ENCODE data around the gene KIAA1586. TPM values are rescaled to one million over a fixed set of nuclear protein-coding genes. Genes with fewer than 3 reads are reported as not detected.
A peak's percentile ranks its signal among the peaks of the same experiment; 100 is the strongest.
"Not testable (repeated sequence)": the region's sequence is repeated elsewhere in the genome, so short reads cannot be mapped to it uniquely, and the experiment has no call there.

Gene KIAA1586
- total RNA-seq, 1 experiment from 2014 or later, result 21.2 TPM

DNA sequence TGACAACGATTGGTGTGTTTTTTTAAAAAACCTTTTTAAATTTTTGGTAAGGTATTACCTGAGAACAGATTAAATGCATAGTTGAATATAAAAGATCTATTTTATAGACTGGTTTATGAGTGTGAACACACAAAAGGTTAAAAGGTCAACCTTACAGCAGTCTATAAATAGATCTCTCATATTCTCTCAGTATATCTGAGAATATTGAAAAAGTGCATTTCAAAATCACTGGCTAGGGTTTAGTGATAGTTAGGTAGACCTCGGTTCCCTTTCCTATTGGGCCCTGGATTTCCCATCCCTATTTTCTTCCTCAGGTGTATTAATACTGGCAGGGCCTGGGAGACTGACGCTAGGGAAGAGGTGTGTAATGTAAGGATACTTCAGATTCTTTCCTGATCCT, 42.8 kb downstream of the KIAA1586 start:
- Histone ChIP-seq H3K4me1 (ENCODE audit: control insufficient read depth, insufficient read depth, low read length) (peaks cover 24% of the 10 kb centered on the region), H3K36me3 (ENCODE audit: control insufficient read depth, insufficient read depth, low read length) (peaks cover 11% of the 10 kb centered on the region; the same call in 1 of the 2 replicates), H3K9me3 (ENCODE audit: control insufficient read depth, insufficient read depth, low read depth, low read length) (no peaks in the 10 kb centered on the region), H3K27ac (ENCODE audit: low read length) (peak overlapping the region; percentile 82), H3K27me3 (ENCODE audit: control insufficient read depth, insufficient read depth, low read length) (no peaks in the 10 kb centered on the region), H3K4me3 (ENCODE audit: low read depth in 2 of 2, low read length in 2 of 2) (peak overlapping the region; percentile 47 to 74)
- ATAC-seq, result no peak
- intact Hi-C loops (cut with micrococcal nuclease; ENCODE audit: unreplicated experiment), result no loop called here
- no peak for DNase-seq (ENCODE audit: low read depth, low spot score)
- ChIA-PET POLR2A (interaction anchor here (0.7 to 0.8 kb wide), 2 partner anchors 11 to 22 kb away, joined by 4 to 5 read pairs; no protein-coding TSS in a partner anchor), CTCF (no interaction called here)
- no TSS peak for BruUV-seq (replicated peaks)
- TF ChIP-seq POLR2AphosphoS5 (IDR thresholded peaks at IDR 0.05; ENCODE audit: low read depth, low read length) (no peak), SIN3A (IDR thresholded peaks at IDR 0.05; ENCODE audit: borderline replicate concordance, insufficient read depth, low read depth, low read length) (no peak), TCF7L2 (IDR thresholded peaks at IDR 0.05; ENCODE audit: low read depth, low read length) (no peak)
- TF ChIP-seq, protein P1, sequence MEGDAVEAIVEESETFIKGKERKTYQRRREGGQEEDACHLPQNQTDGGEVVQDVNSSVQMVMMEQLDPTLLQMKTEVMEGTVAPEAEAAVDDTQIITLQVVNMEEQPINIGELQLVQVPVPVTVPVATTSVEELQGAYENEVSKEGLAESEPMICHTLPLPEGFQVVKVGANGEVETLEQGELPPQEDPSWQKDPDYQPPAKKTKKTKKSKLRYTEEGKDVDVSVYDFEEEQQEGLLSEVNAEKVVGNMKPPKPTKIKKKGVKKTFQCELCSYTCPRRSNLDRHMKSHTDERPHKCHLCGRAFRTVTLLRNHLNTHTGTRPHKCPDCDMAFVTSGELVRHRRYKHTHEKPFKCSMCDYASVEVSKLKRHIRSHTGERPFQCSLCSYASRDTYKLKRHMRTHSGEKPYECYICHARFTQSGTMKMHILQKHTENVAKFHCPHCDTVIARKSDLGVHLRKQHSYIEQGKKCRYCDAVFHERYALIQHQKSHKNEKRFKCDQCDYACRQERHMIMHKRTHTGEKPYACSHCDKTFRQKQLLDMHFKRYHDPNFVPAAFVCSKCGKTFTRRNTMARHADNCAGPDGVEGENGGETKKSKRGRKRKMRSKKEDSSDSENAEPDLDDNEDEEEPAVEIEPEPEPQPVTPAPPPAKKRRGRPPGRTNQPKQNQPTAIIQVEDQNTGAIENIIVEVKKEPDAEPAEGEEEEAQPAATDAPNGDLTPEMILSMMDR (IDR thresholded peaks at IDR 0.05), result no peak
- TF ChIP-seq, protein P2, sequence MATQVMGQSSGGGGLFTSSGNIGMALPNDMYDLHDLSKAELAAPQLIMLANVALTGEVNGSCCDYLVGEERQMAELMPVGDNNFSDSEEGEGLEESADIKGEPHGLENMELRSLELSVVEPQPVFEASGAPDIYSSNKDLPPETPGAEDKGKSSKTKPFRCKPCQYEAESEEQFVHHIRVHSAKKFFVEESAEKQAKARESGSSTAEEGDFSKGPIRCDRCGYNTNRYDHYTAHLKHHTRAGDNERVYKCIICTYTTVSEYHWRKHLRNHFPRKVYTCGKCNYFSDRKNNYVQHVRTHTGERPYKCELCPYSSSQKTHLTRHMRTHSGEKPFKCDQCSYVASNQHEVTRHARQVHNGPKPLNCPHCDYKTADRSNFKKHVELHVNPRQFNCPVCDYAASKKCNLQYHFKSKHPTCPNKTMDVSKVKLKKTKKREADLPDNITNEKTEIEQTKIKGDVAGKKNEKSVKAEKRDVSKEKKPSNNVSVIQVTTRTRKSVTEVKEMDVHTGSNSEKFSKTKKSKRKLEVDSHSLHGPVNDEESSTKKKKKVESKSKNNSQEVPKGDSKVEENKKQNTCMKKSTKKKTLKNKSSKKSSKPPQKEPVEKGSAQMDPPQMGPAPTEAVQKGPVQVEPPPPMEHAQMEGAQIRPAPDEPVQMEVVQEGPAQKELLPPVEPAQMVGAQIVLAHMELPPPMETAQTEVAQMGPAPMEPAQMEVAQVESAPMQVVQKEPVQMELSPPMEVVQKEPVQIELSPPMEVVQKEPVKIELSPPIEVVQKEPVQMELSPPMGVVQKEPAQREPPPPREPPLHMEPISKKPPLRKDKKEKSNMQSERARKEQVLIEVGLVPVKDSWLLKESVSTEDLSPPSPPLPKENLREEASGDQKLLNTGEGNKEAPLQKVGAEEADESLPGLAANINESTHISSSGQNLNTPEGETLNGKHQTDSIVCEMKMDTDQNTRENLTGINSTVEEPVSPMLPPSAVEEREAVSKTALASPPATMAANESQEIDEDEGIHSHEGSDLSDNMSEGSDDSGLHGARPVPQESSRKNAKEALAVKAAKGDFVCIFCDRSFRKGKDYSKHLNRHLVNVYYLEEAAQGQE (IDR thresholded peaks at IDR 0.05; ENCODE audit: insufficient read depth in 1 of 2, low read depth in 2 of 2, low read length in 1 of 2), result no peak
- in situ Hi-C loops (cut with HindIII; ENCODE audit: low pct_unique_long_range_greater_than_20kb, low sequenced_read_pairs), result no loop called here

DNA sequence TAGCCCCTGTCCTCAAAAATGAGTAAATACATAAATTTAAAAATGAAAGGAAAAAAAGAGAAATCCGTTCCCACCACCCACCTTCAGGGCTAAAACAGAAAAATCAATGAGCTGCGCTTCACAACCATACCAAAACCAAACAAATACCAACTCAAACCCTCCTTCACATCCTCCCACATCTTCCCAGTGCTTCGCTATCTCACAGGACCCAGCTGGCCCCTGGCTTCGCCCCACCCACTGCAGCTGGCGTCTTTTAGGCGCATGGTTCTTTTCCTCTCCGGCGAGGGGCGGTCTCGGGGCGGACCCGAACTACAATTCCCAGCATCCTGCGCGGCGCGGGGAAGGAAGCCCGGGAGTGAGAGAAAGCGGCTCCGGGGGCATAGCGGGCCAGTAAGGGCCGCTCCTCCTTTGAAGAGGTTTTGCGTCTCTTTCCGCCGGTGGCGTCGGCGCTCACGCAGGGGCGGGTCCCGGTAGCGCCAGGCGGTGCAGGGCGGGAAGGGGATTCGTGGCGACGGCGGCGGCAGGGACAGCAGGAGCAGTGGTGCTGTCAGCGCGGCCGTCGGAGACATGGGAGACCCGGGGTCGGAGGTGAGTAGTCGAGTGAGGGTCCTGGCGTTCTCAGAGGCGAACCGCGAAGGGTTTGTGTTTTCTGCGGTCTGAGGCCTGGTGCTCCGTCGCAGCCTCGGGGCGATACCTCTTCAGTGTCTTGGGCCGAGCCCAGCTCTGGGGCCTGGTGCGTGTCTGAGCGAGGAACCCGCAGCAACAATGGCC, 43.4 kb downstream of the KIAA1586 start, which contains the start of gene ZNF451:
Gene ZNF451, plus strand, starts transcription at position 502 of the 771 bp plus-strand sequence. Its CDS starts 66 bp downstream, at position 568.
- TF ChIP-seq SIN3A (IDR thresholded peaks at IDR 0.05; ENCODE audit: borderline replicate concordance, insufficient read depth, low read depth, low read length) (no peak), POLR2AphosphoS5 (IDR thresholded peaks at IDR 0.05; ENCODE audit: low read depth, low read length) (peak; percentile 66), TCF7L2 (IDR thresholded peaks at IDR 0.05; ENCODE audit: low read depth, low read length) (peak; percentile 98)
- TF ChIP-seq, protein P1 (IDR thresholded peaks at IDR 0.05), result no peak
- H3K4me1 ChIP-seq (ENCODE audit: control insufficient read depth, insufficient read depth, low read length), result peaks cover 24% of the 10 kb centered on the region
- H3K27ac ChIP-seq (ENCODE audit: low read length), result peak within 1 kb of the TSS; percentile 82
- H3K36me3 ChIP-seq (ENCODE audit: control insufficient read depth, insufficient read depth, low read length), result peaks cover 13% of the 10 kb centered on the region; the same call in 1 of the 2 replicates
- no TSS peak for BruUV-seq (replicated peaks)
- ATAC-seq (peak; percentile 98), DNase-seq (ENCODE audit: low read depth, low spot score) (peak; percentile 86)
- intact Hi-C loops (cut with micrococcal nuclease; ENCODE audit: unreplicated experiment) (no loop called here), in situ Hi-C loops (cut with HindIII; ENCODE audit: low pct_unique_long_range_greater_than_20kb, low sequenced_read_pairs) (no loop called here)
- H3K4me3 ChIP-seq (ENCODE audit: low read depth in 2 of 2, low read length in 2 of 2), result peak within 1 kb of the TSS; percentile 47 to 74
- no peaks in the 10 kb centered on the region for H3K27me3 ChIP-seq (ENCODE audit: control insufficient read depth, insufficient read depth, low read length)
- POLR2A ChIA-PET, result interaction anchor here (0.7 to 0.8 kb wide), 2 partner anchors 10 to 22 kb away, joined by 4 to 5 read pairs; no protein-coding TSS in a partner anchor
- CTCF ChIA-PET, result no interaction called here
- no peaks in the 10 kb centered on the region for H3K9me3 ChIP-seq (ENCODE audit: control insufficient read depth, insufficient read depth, low read depth, low read length)

DNA sequence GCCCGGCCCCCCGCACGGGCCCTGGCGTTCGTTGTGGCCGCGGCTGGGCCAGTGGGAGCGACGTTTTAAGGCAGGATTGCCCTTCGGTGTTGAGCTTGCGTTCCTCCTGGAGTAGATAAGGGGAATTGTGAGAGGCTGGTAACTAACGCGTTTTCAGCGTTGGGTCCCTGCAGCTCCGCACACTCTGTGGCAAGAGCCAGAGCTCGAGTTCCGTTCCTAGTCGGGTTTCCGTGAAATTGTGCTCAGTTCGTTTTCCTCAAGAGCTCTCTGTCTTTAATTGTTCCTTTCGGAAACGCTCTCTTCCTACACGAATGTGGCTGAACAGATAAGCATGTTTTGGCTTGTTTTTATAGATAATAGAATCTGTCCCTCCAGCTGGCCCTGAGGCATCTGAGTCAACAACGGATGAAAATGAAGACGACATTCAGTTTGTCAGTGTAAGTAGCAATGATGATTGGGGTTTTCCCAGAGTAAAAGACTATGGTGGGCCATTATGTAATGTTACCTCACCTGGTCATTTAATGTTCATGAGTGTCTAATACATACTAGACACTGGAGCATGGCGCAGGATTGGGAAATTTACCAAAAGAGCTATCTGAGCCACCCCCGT, 44.1 kb downstream of the KIAA1586 start:
- H3K4me1 ChIP-seq (ENCODE audit: control insufficient read depth, insufficient read depth, low read length), result peaks cover 24% of the 10 kb centered on the region
- DNase-seq (ENCODE audit: low read depth, low spot score); H3K27me3 ChIP-seq (ENCODE audit: control insufficient read depth, insufficient read depth, low read length); in situ Hi-C loops (cut with HindIII; ENCODE audit: low pct_unique_long_range_greater_than_20kb, low sequenced_read_pairs); POLR2A ChIA-PET; intact Hi-C loops (cut with micrococcal nuclease; ENCODE audit: unreplicated experiment); H3K9me3 ChIP-seq (ENCODE audit: control insufficient read depth, insufficient read depth, low read depth, low read length); H3K27ac ChIP-seq (ENCODE audit: low read length); CTCF ChIA-PET; BruUV-seq (replicated peaks): not testable (repeated sequence)
- H3K4me3 ChIP-seq (ENCODE audit: low read depth in 2 of 2, low read length in 2 of 2), result peak overlapping the region in 1 of 2 experiments; percentile 47; a peak in 2 of 4 replicates
- ATAC-seq, result peak; percentile 32
- peaks cover 14% of the 10 kb centered on the region; the same call in 1 of the 2 replicates for H3K36me3 ChIP-seq (ENCODE audit: control insufficient read depth, insufficient read depth, low read length)

DNA sequence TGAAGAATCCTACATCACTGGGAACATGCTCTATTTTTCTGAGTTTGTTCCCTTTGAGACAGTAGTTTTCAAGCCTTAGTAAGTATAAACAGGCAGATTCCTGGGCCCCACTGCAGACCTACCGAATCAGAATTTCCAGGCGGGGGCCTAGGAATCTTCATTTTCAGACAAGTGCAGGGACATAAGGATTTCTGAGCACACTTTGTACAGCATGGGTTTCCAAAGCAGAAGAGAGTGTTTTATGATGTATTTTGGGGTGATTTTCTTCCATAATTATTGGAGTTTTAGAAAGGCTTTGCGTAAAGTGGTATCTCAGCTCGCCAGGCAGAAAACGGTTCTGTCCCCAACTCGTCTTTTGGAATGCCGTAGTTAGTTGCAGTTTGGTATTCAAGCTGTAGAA, 44.9 kb downstream of the KIAA1586 start:
- H3K27me3 ChIP-seq (ENCODE audit: control insufficient read depth, insufficient read depth, low read length); BruUV-seq (replicated peaks); POLR2A ChIA-PET; ATAC-seq; H3K9me3 ChIP-seq (ENCODE audit: control insufficient read depth, insufficient read depth, low read depth, low read length); intact Hi-C loops (cut with micrococcal nuclease; ENCODE audit: unreplicated experiment); in situ Hi-C loops (cut with HindIII; ENCODE audit: low pct_unique_long_range_greater_than_20kb, low sequenced_read_pairs); CTCF ChIA-PET; DNase-seq (ENCODE audit: low read depth, low spot score): not testable (repeated sequence)
- Histone ChIP-seq H3K4me1 (ENCODE audit: control insufficient read depth, insufficient read depth, low read length) (peaks cover 24% of the 10 kb centered on the region), H3K27ac (ENCODE audit: low read length) (peak overlapping the region; percentile 31; the same call in 1 of the 2 replicates), H3K4me3 (ENCODE audit: low read depth in 2 of 2, low read length in 2 of 2) (peak overlapping the region; percentile 13 to 15; a peak in 3 of 4 replicates), H3K36me3 (ENCODE audit: control insufficient read depth, insufficient read depth, low read length) (peaks cover 14% of the 10 kb centered on the region; the same call in 1 of the 2 replicates)

Measured in Panc1 (cell line).